Smooth muscle cell (in vitro differentiated cells): ENCODE measurements around the gene FMNL2. TPM values are rescaled to one million over a fixed set of nuclear protein-coding genes. Genes with fewer than 3 reads are reported as not detected.

Experiments used
- DNase-seq: peaks from one replicate; lab custom pipeline; 2025; ENCODE audit not compliant: unreplicated experiment; lab: John Stamatoyannopoulos, UW
- H2AFZ ChIP-seq: fragments of 200-600 bp; sonication (generic); 2 replicates; pipeline ENCODE4 v1.6.0; 2016; ENCODE audit warnings: antibody characterized with exemption, low read depth, mild to moderate bottlenecking
- H3F3A ChIP-seq: fragments of 200-600 bp; sonication (generic); 2 replicates; pipeline ENCODE4 v1.6.0; 2017; ENCODE audit warnings: antibody characterized with exemption, low read depth
- H3K27ac ChIP-seq: fragments of 200-600 bp; sonication (generic); 2 replicates; pipeline ENCODE4 v1.5.1; 2016; ENCODE audit warnings: low read depth, mild to moderate bottlenecking
- H3K27me3 ChIP-seq: fragments of 200-600 bp; sonication (generic); 2 replicates; pipeline ENCODE4 v1.6.1; 2016; ENCODE audit warnings: low read depth, mild to moderate bottlenecking
- H3K36me3 ChIP-seq: fragments of 200-600 bp; sonication (generic); 2 replicates; pipeline ENCODE4 v1.5.1; 2016; ENCODE audit warnings: low read depth
- H3K4me1 ChIP-seq: fragments of 200-600 bp; sonication (generic); 2 replicates; pipeline ENCODE4 v1.5.1; 2016; ENCODE audit warnings: low read depth
- H3K4me2 ChIP-seq: fragments of 200-600 bp; sonication (generic); 2 replicates; pipeline ENCODE4 v1.6.0; 2016; ENCODE audit warnings: mild to moderate bottlenecking
- H3K4me3 ChIP-seq: fragments of 200-600 bp; sonication (generic); 2 replicates; pipeline ENCODE4 v1.5.1; 2016; ENCODE audit warnings: mild to moderate bottlenecking
- H3K79me2 ChIP-seq: fragments of 200-600 bp; sonication (generic); 2 replicates; pipeline ENCODE4 v1.6.0; 2016; ENCODE audit warnings: low read depth, mild to moderate bottlenecking
- H3K9ac ChIP-seq: fragments of 200-600 bp; sonication (generic); 2 replicates; pipeline ENCODE4 v1.6.0; 2016; ENCODE audit warnings: low read depth
- H3K9me3 ChIP-seq: fragments of 200-600 bp; sonication (generic); replicated peaks from 2 replicates; pipeline ENCODE4 v1.5.1; 2016; ENCODE audit warnings: low read depth
- H4K20me1 ChIP-seq: fragments of 200-600 bp; sonication (generic); 2 replicates; pipeline ENCODE4 v1.6.0; 2016; ENCODE audit warnings: low read depth
- CTCF ChIP-seq: fragments of 200-600 bp; sonication (generic); IDR thresholded peaks from 2 replicates; pipeline ENCODE4 v1.5.1; 2017; ENCODE audit warnings: borderline replicate concordance, mild to moderate bottlenecking, antibody characterized with exemption; ENCODE audit not compliant: insufficient read depth, poor library complexity, severe bottlenecking
- WGBS: methylation state at CpG from one replicate; pipeline ENCODE4 v1.1.7; 2016; ENCODE audit warnings: low lambda C conversion rate; 5-methylcytosine and 5-hydroxymethylcytosine counted together
- polyA plus RNA-seq: library from polyadenylated mRNA; unstranded; fragments of >200 nt; fragmentation: Nextera tagmentation; extraction: Ambion mirVana; gene quantifications from 2 replicates; pipeline ENCODE4 v1.2.1, GENCODE V29; 2016
- total RNA-seq: library from RNA; depleted of rRNA; stranded (reverse); fragments of >200 nt; gene quantifications from 2 replicates; pipeline ENCODE4 v1.2.3, GENCODE V29; 2014

Gene FMNL2
- total and polyA plus RNA-seq, 2 experiments from 2014 or later, result 7.4 to 37.3 TPM

- Histone ChIP-seq H3K4me3 (no peak overlapping the region), H3K9ac (no peak overlapping the region), H3K4me1 (peaks cover 3% of the 10 kb centered on the region), H3F3A (peaks cover 4% of the 10 kb centered on the region), H3K9me3 (no peaks in the 10 kb centered on the region), H3K79me2 (no peaks in the 10 kb centered on the region), H3K27ac (peak overlapping the region; percentile 94), H3K27me3 (no peaks in the 10 kb centered on the region), H3K36me3 (no peaks in the 10 kb centered on the region), H3K4me2 (no peak overlapping the region), H4K20me1 (no peaks in the 10 kb centered on the region), H2AFZ (no peak overlapping the region)
- DNase-seq, result no peak
- no peak for TF ChIP-seq CTCF
- 56% methylated on average over 2 of the region's 2 CpGs for WGBS
These were observed 215.4 kb downstream of the FMNL2 start for GRCh38 chr2:152550386-152550785.

GRCh38 chr2:152552888-152553287, 217.9 kb downstream of the FMNL2 start:
- Histone ChIP-seq H3K27me3 (no peaks in the 10 kb centered on the region), H3K4me2 (no peak overlapping the region), H3K27ac (no peak overlapping the region), H4K20me1 (no peaks in the 10 kb centered on the region), H3K36me3 (no peaks in the 10 kb centered on the region), H3K4me1 (no peaks in the 10 kb centered on the region), H3K79me2 (no peaks in the 10 kb centered on the region), H2AFZ (no peak overlapping the region), H3K9me3 (no peaks in the 10 kb centered on the region), H3F3A (peaks cover 5% of the 10 kb centered on the region), H3K4me3 (no peak overlapping the region), H3K9ac (no peak overlapping the region)
- no peak for DNase-seq
- 91% methylated on average over 1 of the region's 1 CpG for WGBS
- no peak for TF ChIP-seq CTCF

GRCh38 chr2:152553518-152553917, 218.5 kb downstream of the FMNL2 start:
- peaks cover 6% of the 10 kb centered on the region for H3F3A ChIP-seq
- H3K36me3 ChIP-seq, result no peaks in the 10 kb centered on the region
- no peak overlapping the region for H3K9ac ChIP-seq
- no peaks in the 10 kb centered on the region for H3K27me3 ChIP-seq
- H3K79me2 ChIP-seq, result no peaks in the 10 kb centered on the region
- no peak overlapping the region for H3K4me2 ChIP-seq
- 95% methylated on average over 1 of the region's 1 CpG for WGBS
- no peaks in the 10 kb centered on the region for H4K20me1 ChIP-seq
- H2AFZ ChIP-seq, result no peak overlapping the region
- no peak overlapping the region for H3K27ac ChIP-seq
- H3K4me1 ChIP-seq, result no peaks in the 10 kb centered on the region
- DNase-seq, result no peak
- TF ChIP-seq CTCF, result no peak
- H3K9me3 ChIP-seq, result no peaks in the 10 kb centered on the region
- H3K4me3 ChIP-seq, result no peak overlapping the region

GRCh38 chr2:152555048-152555447, 220.1 kb downstream of the FMNL2 start:
- H2AFZ ChIP-seq, result no peak overlapping the region
- H3K9me3 ChIP-seq, result no peaks in the 10 kb centered on the region
- no peak overlapping the region for H3K9ac ChIP-seq
- no peaks in the 10 kb centered on the region for H3K79me2 ChIP-seq
- peak; percentile 5 for TF ChIP-seq CTCF
- H4K20me1 ChIP-seq, result no peaks in the 10 kb centered on the region
- H3K27me3 ChIP-seq, result no peaks in the 10 kb centered on the region
- H3F3A ChIP-seq, result peaks cover 6% of the 10 kb centered on the region
- no peak overlapping the region for H3K27ac ChIP-seq
- WGBS, result 94% methylated on average over 2 of the region's 2 CpGs
- no peak overlapping the region for H3K4me2 ChIP-seq
- no peaks in the 10 kb centered on the region for H3K36me3 ChIP-seq
- H3K4me3 ChIP-seq, result no peak overlapping the region
- H3K4me1 ChIP-seq, result peaks cover 4% of the 10 kb centered on the region
- DNase-seq, result no peak
